Lower lobe of right lung (tissue), 2 donors: ENCODE measurements around the gene RAD51B. TPM values are rescaled to one million over a fixed set of nuclear protein-coding genes. Genes with fewer than 3 reads are reported as not detected.

Experiments
- ATAC-seq, 2 donors: fragments of 200-7000 bp; cut with Tn5 transposase; one replicate each; pipeline ENCODE4 v1.9.1; 2020 to 2022; ENCODE audit warnings: mild to moderate bottlenecking in 2 of 2, moderate library complexity in 2 of 2
- DNase-seq: peaks from one replicate; pipeline ENCODE4 v3.0.0-alpha.2; 2020
- H3K27ac ChIP-seq: fragments of 200-600 bp; one replicate; pipeline ENCODE4 v1.8.0; 2022
- H3K27me3 ChIP-seq: fragments of 200-600 bp; one replicate; pipeline ENCODE4 v1.8.0; 2022; ENCODE audit warnings: low read depth
- H3K36me3 ChIP-seq: fragments of 200-600 bp; one replicate; pipeline ENCODE4 v1.8.0; 2022; ENCODE audit warnings: mild to moderate bottlenecking
- H3K4me1 ChIP-seq: fragments of 200-600 bp; one replicate; pipeline ENCODE4 v1.8.0; 2022
- H3K4me3 ChIP-seq: fragments of 200-600 bp; one replicate; pipeline ENCODE4 v1.8.0; 2022; ENCODE audit warnings: mild to moderate bottlenecking
- H3K9me3 ChIP-seq: fragments of 200-600 bp; one replicate; pipeline ENCODE4 v1.8.0; 2022
- intact Hi-C: fragments of 100-400 bp; cut with DNase I; formaldehyde crosslinking; loops from one replicate; pipeline ENCODE4 v1.11.0; 2022
- total RNA-seq: library from RNA; stranded (reverse); fragmentation: NEBNext Ultra II Directional; extraction: Animal tissue kit (Norgen Biotek cat#: 25700); gene quantifications from one replicate; pipeline ENCODE4 v1.2.1, GENCODE V29; 2021
- TF ChIP-seq, protein P1 (sequence below): fragments of 200-600 bp; IDR thresholded peaks from one replicate; pipeline ENCODE4 v1.8.0; 2022; ENCODE audit warnings: antibody characterized with exemption, mild to moderate bottlenecking
- donor health status: DM: no; HTN: yes; CAD: no; lungs with severe emphysema.

RAD51B gene
- total RNA-seq, 1 donor from 2014 or later: 22.2 TPM

DNA sequence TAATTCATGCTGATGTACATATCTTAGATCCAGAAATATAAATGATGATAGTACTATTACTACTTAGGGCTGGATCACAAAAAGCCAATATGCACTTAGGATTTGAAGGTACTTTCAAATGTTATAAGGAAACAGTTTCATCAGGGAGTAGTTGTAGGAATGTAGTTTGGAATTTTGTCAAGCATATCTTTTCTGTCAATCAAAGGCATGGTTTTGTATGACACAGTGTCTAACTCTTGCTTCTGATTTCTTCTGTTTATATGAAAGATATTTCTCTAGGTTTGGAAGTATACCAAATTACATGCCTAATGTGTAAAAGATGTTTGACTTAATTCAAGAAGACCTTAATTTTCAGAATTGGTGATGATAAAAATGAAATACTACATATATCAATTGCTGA lies 135.7 kb downstream of the RAD51B start:
- H3K27ac ChIP-seq: no peak overlapping the region
- no peak overlapping the region for H3K4me3 ChIP-seq
- no peak for ATAC-seq
- H3K36me3 ChIP-seq: no peaks in the 10 kb centered on the region
- TF ChIP-seq, protein P1, sequence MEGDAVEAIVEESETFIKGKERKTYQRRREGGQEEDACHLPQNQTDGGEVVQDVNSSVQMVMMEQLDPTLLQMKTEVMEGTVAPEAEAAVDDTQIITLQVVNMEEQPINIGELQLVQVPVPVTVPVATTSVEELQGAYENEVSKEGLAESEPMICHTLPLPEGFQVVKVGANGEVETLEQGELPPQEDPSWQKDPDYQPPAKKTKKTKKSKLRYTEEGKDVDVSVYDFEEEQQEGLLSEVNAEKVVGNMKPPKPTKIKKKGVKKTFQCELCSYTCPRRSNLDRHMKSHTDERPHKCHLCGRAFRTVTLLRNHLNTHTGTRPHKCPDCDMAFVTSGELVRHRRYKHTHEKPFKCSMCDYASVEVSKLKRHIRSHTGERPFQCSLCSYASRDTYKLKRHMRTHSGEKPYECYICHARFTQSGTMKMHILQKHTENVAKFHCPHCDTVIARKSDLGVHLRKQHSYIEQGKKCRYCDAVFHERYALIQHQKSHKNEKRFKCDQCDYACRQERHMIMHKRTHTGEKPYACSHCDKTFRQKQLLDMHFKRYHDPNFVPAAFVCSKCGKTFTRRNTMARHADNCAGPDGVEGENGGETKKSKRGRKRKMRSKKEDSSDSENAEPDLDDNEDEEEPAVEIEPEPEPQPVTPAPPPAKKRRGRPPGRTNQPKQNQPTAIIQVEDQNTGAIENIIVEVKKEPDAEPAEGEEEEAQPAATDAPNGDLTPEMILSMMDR: no peak
- H3K27me3 ChIP-seq: no peaks in the 10 kb centered on the region
- no peak for DNase-seq
- no peaks in the 10 kb centered on the region for H3K4me1 ChIP-seq
- no peaks in the 10 kb centered on the region for H3K9me3 ChIP-seq
- intact Hi-C loops: no loop called here

DNA sequence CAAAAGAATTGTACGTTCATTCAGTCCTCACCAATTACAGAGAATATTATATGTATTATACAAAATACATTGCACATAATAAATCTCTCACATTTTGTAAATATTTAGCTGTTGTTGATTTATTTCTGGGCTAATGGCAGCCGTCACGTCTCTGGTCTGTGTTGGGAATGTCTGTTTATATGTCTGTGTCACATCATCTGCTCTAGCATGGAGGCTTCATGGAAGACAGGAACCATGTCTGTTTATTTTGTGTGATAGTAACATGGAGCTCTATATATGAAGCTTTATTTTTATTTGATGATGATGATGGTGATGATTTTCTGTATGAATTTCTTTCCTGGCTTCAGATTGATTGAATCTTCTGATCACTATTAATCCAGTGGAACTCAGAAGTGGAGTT lies 138.4 kb downstream of the RAD51B start:
- TF ChIP-seq, protein P1: no peak
- Histone ChIP-seq H3K27me3 (no peaks in the 10 kb centered on the region), H3K4me3 (no peak overlapping the region), H3K9me3 (no peaks in the 10 kb centered on the region), H3K4me1 (peaks cover 17% of the 10 kb centered on the region), H3K36me3 (no peaks in the 10 kb centered on the region), H3K27ac (no peak overlapping the region)
- intact Hi-C loops: no loop called here
- ATAC-seq (no peak), DNase-seq (no peak)

GRCh38 chr14:67961676-67962075 lies 142.1 kb downstream of the RAD51B start:
- intact Hi-C loops: no loop called here
- ATAC-seq (no peak), DNase-seq (no peak)
- TF ChIP-seq, protein P1: no peak
- no peaks in the 10 kb centered on the region for H3K36me3 ChIP-seq
- no peaks in the 10 kb centered on the region for H3K27me3 ChIP-seq
- no peaks in the 10 kb centered on the region for H3K9me3 ChIP-seq
- H3K4me1 ChIP-seq: peaks cover 51% of the 10 kb centered on the region
- peak overlapping the region; percentile 42 for H3K27ac ChIP-seq
- no peak overlapping the region for H3K4me3 ChIP-seq

DNA sequence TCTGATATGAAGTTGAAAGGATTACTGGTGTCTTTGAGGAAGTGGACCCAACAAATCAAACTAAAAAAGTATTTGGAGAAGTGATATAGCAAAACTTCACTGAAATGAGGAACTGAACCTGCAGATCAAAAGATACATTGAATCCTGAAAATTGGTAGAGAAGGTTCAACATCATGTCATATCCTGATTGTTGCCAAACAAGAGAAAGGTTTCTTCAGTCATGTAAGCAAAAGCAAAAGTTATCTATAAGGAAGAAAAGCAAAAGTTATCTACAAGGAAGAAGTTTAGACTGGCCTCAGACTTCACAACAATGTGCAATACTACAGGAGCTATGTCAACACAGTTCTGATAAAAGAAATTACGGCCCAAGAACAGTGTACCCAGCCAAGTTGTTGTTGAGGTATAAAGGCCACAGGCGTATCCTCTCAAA lies 142.7 kb downstream of the RAD51B start:
- no peak for DNase-seq
- ATAC-seq: peak; percentile 63 to 67

DNA sequence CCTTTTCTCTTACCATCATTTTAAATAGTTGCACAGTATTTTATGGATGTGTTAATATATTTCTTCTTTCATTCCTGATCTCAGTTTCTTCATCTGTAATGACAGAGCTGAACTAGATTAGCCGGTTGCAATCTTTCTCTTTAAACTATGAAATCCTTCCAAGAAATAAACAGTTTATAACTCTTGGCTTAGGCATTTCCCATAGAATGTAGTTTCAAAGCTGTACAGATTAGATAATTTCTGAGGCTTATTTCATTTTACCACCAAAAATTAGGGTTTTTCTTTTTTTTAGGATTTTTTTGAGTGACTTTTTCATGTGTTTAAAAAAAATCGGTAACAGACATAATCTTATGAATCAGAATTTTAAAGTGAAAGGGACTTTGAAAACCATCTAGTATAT lies 144.0 kb downstream of the RAD51B start:
- no peaks in the 10 kb centered on the region for H3K36me3 ChIP-seq
- H3K27me3 ChIP-seq: no peaks in the 10 kb centered on the region
- DNase-seq (no peak), ATAC-seq (no peak)
- TF ChIP-seq, protein P1: no peak
- no peaks in the 10 kb centered on the region for H3K9me3 ChIP-seq
- intact Hi-C loops: no loop called here
- H3K4me1 ChIP-seq: peaks cover 51% of the 10 kb centered on the region
- H3K27ac ChIP-seq: peak overlapping the region; percentile 59
- H3K4me3 ChIP-seq: no peak overlapping the region

More for the DNA sequence above, 142.7 kb downstream of the RAD51B start:
- H3K4me1 ChIP-seq: peaks cover 51% of the 10 kb centered on the region
- no peaks in the 10 kb centered on the region for H3K27me3 ChIP-seq
- no peak overlapping the region for H3K4me3 ChIP-seq
- H3K27ac ChIP-seq: peak overlapping the region; percentile 42
- no peaks in the 10 kb centered on the region for H3K9me3 ChIP-seq
- intact Hi-C loops: no loop called here
- H3K36me3 ChIP-seq: no peaks in the 10 kb centered on the region
- TF ChIP-seq, protein P1: no peak
